Mucosa of stomach (tissue), 1 donor: ENCODE results near the gene DISC1.
A peak's percentile ranks its signal among the peaks of the same experiment; 100 is the strongest.
"Not testable (repeated sequence)": the region's sequence is repeated elsewhere in the genome, so short reads cannot be mapped to it uniquely, and the experiment has no call there.

Source experiments
- H3K27me3 ChIP-seq: one replicate; pipeline ENCODE4 v1.7.0; 2013; ENCODE audit warnings: mild to moderate bottlenecking, low read length; ENCODE audit not compliant: control insufficient read depth, insufficient read depth
- H3K36me3 ChIP-seq: one replicate; pipeline ENCODE4 v1.7.0; 2013; ENCODE audit warnings: low read length; ENCODE audit not compliant: control insufficient read depth, insufficient read depth
- H3K4me1 ChIP-seq: one replicate; pipeline ENCODE4 v1.7.0; 2013; ENCODE audit warnings: mild to moderate bottlenecking, low read length; ENCODE audit not compliant: control insufficient read depth, insufficient read depth
- H3K4me3 ChIP-seq: one replicate; pipeline ENCODE4 v1.7.0; 2013; ENCODE audit warnings: low read length
- H3K9ac ChIP-seq: one replicate; pipeline ENCODE4 v1.7.0; 2013; ENCODE audit warnings: mild to moderate bottlenecking, low read length, moderate library complexity
- H3K9me3 ChIP-seq: one replicate; pipeline ENCODE4 v1.7.0; 2013; ENCODE audit warnings: mild to moderate bottlenecking, low read length, moderate library complexity; ENCODE audit not compliant: control insufficient read depth
- donor health status: Pancreatic carcinoma.

The DISC1 gene

GRCh38 chr1:231626535-231626950, at the start of gene DISC1:
Gene DISC1 (plus strand): TSS chr1:231626790. CDS start chr1:231626868, 78 bp downstream.
- no peaks in the 10 kb centered on the region for H3K4me1 ChIP-seq
- H3K27me3 ChIP-seq = no peaks in the 10 kb centered on the region
- H3K9ac ChIP-seq = peak within 1 kb of the TSS; percentile 79
- H3K9me3 ChIP-seq = no peaks in the 10 kb centered on the region
- peak within 1 kb of the TSS; percentile 77 for H3K4me3 ChIP-seq
- H3K36me3 ChIP-seq = no peaks in the 10 kb centered on the region

- H3K36me3 ChIP-seq = no peaks in the 10 kb centered on the region
- no peak overlapping the region for H3K9ac ChIP-seq
- no peak overlapping the region for H3K4me3 ChIP-seq
- H3K27me3 ChIP-seq = no peaks in the 10 kb centered on the region
- peaks cover 10% of the 10 kb centered on the region for H3K4me1 ChIP-seq
- H3K9me3 ChIP-seq = no peaks in the 10 kb centered on the region
Observed at GRCh38 chr1:231576804-231577718, 49.5 kb upstream of the DISC1 start.

GRCh38 chr1:231580874-231581273, 45.7 kb upstream of the DISC1 start:
- Histone ChIP-seq H3K9me3 (no peaks in the 10 kb centered on the region), H3K27me3 (no peaks in the 10 kb centered on the region), H3K4me3 (no peak overlapping the region), H3K4me1 (peaks cover 10% of the 10 kb centered on the region), H3K36me3 (no peaks in the 10 kb centered on the region), H3K9ac (no peak overlapping the region)

GRCh38 chr1:231581859-231582258, 44.7 kb upstream of the DISC1 start:
- Histone ChIP-seq H3K9me3 (no peaks in the 10 kb centered on the region), H3K4me3 (no peak overlapping the region), H3K9ac (no peak overlapping the region), H3K4me1 (peaks cover 7% of the 10 kb centered on the region), H3K27me3 (no peaks in the 10 kb centered on the region), H3K36me3 (no peaks in the 10 kb centered on the region)

- H3K9ac ChIP-seq = no peak overlapping the region
- H3K4me3 ChIP-seq = no peak overlapping the region
- no peaks in the 10 kb centered on the region for H3K4me1 ChIP-seq
- no peaks in the 10 kb centered on the region for H3K27me3 ChIP-seq
- no peaks in the 10 kb centered on the region for H3K9me3 ChIP-seq
- no peaks in the 10 kb centered on the region for H3K36me3 ChIP-seq
Observed at GRCh38 chr1:231583376-231583775, 43.2 kb upstream of the DISC1 start.

GRCh38 chr1:231584117-231584516, 42.5 kb upstream of the DISC1 start:
- Histone ChIP-seq H3K4me3 (no peak overlapping the region), H3K4me1 (no peaks in the 10 kb centered on the region), H3K36me3 (no peaks in the 10 kb centered on the region), H3K9me3 (no peaks in the 10 kb centered on the region), H3K27me3 (no peaks in the 10 kb centered on the region), H3K9ac (no peak overlapping the region)

GRCh38 chr1:231584921-231585320, 41.7 kb upstream of the DISC1 start:
- H3K36me3 ChIP-seq = no peaks in the 10 kb centered on the region
- no peaks in the 10 kb centered on the region for H3K4me1 ChIP-seq
- no peaks in the 10 kb centered on the region for H3K27me3 ChIP-seq
- H3K9me3 ChIP-seq = no peaks in the 10 kb centered on the region
- H3K4me3 ChIP-seq = no peak overlapping the region
- no peak overlapping the region for H3K9ac ChIP-seq

- Histone ChIP-seq H3K4me1 (no peaks in the 10 kb centered on the region), H3K9ac (no peak overlapping the region)
Observed at GRCh38 chr1:231590453-231591198, 36.0 kb upstream of the DISC1 start.

GRCh38 chr1:231591466-231591865, 35.1 kb upstream of the DISC1 start:
- Histone ChIP-seq H3K4me1 (no peaks in the 10 kb centered on the region), H3K27me3 (no peaks in the 10 kb centered on the region), H3K4me3 (no peak overlapping the region), H3K9ac (no peak overlapping the region), H3K9me3 (no peaks in the 10 kb centered on the region), H3K36me3 (no peaks in the 10 kb centered on the region)

More at GRCh38 chr1:231590453-231591198, 36.0 kb upstream of the DISC1 start:
- H3K36me3 ChIP-seq = no peaks in the 10 kb centered on the region
- H3K9me3 ChIP-seq = no peaks in the 10 kb centered on the region
- H3K4me3 ChIP-seq = no peak overlapping the region
- H3K27me3 ChIP-seq = no peaks in the 10 kb centered on the region

- H3K9ac ChIP-seq = no peak overlapping the region
- H3K9me3 ChIP-seq = no peaks in the 10 kb centered on the region
- no peak overlapping the region for H3K4me3 ChIP-seq
- H3K4me1 ChIP-seq = no peaks in the 10 kb centered on the region
- H3K36me3 ChIP-seq = no peaks in the 10 kb centered on the region
- no peaks in the 10 kb centered on the region for H3K27me3 ChIP-seq
Observed at GRCh38 chr1:231592809-231593208, 33.8 kb upstream of the DISC1 start.

- H3K36me3 ChIP-seq, H3K27me3 ChIP-seq, H3K9me3 ChIP-seq, H3K9ac ChIP-seq, H3K4me1 ChIP-seq, H3K4me3 ChIP-seq: not testable (repeated sequence)
Observed at GRCh38 chr1:231593264-231593663, 33.3 kb upstream of the DISC1 start.

- H3K36me3 ChIP-seq = no peaks in the 10 kb centered on the region
- no peak overlapping the region for H3K4me3 ChIP-seq
- no peaks in the 10 kb centered on the region for H3K9me3 ChIP-seq
- H3K9ac ChIP-seq = no peak overlapping the region
- no peaks in the 10 kb centered on the region for H3K27me3 ChIP-seq
- no peaks in the 10 kb centered on the region for H3K4me1 ChIP-seq
Observed at GRCh38 chr1:231594123-231594522, 32.5 kb upstream of the DISC1 start.
